Head of caudate nucleus (tissue), 42 donors: ENCODE results near the gene ARX.

Source experiments
- DNase-seq, 42 donors: peaks; one replicate each; pipeline versions ENCODE4 v3.0.0 to v3.0.0-alpha.2; 2020 to 2021; ENCODE audit warnings: mixed read lengths in 7 of 42
- intact Hi-C: fragments of 100-400 bp; cut with DNase I; formaldehyde crosslinking; loops from one replicate; pipeline ENCODE4 v1.15.0; 2022

Gene ARX

DNA sequence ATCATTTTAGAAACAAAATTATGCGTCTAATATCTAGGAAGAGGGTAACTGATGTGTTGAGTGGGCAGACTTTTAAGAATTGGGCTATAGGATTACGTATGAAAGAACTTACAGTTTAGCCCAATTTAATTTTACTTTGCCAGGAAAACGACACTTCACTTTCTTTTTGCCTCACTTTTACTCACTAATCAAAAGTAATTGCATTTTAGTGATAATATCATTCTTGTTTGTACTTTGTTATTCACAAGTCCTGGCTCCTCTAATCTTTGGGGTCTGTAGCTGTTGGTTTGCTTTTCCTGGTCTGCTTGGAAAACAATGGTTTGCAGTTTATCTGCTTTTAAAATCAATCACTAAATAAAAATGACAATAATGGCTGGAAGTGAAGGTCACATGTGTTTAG lies 2.9 kb upstream of the ARX start:
- intact Hi-C loops: no loop called here
- DNase-seq: no peak

DNA sequence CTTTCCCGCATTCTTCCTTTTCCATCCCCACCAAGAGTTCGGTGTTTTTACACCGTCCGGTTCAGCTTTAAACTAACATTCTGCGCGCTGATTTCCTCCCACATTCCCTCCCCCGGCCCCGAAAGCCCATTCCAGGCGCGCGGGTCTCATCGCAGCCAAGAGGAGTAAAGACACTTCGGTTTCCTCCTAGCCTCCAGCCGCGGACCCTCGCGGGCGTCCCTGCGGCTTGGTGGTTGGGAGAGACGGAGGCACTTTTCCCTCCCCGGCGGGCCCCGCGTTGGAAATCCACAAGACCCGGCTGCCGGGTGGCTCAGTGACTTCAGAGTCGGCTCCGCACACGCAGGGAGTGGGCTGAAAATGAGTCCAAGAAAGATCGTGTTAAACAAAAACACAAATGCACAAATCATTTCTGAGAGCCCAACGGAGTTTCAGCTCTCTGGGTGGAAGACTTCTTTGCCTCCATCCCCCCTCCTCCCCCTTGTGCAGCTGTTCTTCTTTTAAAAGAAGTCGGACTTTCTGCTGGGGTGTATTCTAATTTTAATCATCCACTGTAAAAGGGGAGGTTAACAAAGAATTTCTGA lies 2.0 kb upstream of the ARX start:
- DNase-seq: peak in 8 of 42 donors; percentile 17 to 62 (median 36)
- intact Hi-C loops: no loop called here

DNA sequence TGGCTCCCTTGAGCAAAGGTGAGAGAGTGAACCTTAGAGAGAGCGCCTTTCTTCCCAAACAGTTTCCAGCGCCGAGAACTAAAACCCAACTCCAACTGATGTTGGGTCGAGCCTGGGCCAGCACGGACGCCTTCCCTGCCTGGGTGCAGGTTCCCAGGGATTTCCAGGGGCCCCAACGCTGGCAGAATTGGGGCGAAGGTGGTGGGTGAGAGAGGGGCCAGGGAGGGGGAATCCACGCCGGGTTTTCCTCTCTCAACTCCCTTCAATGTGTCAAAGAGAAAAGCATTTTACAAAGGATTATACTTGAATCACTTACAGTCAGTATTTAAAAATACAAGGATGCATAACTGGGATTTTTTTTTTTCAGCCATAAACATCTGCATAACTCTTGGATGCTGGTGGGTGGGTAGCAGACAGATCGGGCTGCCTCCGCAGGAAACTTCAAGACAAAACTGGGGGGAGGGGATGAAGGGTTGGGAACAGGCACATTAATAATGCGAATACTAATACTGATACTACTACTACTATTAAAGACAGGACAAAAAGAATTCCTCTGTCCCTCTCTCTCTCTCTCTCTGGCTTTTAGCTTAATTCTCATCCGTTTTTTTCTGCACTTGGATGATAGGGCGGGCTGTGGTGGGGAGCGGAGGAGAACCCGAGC lies 1.3 kb upstream of the ARX start:
- no peak for DNase-seq
- intact Hi-C loops: no loop called here

DNA sequence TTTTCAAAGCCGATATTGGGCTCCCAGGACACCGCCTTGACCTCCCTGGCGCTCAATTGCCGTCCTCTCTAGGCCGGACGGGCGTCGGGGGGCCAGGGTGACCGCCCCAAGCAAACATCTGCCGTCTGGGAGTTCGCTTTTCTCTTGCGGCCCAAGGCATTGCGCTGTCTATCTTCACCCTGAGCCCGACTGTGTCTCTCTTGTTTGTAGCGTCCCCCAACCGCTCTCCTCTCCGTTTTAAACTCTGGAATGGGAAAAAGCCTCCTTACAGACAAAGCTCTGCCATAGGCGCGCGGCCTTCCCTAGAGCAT lies 551 bp upstream of the ARX start:
- intact Hi-C loops: no loop called here
- DNase-seq: no peak

DNA sequence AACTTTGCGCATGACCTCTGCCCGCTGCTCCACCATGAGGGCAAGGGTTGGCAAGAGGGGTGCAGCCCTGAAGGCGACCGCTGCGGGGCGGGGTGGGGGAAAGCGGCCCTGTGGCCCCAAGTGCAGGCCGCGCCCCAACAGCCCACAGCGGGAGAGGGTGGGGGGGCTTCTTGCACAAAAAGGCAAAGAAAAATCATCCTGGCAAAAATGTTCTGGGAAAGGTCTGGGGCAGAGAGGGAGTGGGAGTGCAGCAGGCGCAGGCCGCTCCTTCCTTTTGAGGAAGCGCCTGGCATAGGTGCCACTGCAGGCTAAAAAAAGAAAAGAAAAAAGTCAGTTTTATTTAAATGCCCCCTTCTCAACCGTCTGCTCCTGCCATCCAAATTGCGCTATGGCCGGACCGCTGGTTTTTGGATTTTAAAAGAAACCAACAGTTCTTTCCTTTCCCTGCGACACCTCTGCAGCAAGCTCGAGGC lies 1.4 kb downstream of the ARX start:
- no peak for DNase-seq
- intact Hi-C loops: no loop called here

DNA sequence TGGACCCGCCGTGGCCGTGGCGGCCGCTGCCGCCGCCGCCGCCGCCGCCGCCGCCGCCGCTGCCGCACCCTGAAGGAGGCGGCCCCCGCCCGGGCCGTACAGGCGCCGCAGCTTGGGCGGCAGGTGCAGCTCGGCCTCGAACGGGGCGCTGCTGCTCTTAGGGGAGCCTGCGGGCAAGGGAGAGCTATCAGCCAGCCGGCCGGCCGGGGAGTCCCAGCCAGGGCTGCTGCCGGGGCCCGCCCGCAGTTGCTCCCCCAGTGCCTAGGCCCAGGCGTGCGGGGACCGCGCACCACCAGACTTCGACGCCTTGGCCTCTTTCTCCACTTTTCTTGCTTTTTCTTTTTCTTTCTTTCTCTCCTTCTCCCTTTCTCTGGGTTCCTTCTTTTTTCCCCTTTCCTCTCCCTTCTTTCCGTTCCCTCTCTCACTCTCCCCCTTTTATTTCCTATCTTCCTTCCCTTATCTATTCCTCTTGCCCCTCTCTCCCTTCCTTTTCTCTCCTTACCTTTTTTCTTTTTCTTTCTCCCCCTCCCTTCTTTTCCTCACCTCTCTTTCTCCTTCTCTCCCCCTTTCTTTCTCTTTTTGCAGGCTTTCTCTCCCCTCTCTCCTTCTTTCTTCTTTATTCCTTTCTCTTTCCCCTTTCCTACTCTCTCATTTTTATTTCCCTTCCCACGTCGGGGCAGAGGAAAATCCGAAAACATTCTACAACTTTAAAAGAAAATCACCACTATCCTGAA lies 2.0 kb downstream of the ARX start:
- DNase-seq: no peak
- intact Hi-C loops: no loop called here

DNA sequence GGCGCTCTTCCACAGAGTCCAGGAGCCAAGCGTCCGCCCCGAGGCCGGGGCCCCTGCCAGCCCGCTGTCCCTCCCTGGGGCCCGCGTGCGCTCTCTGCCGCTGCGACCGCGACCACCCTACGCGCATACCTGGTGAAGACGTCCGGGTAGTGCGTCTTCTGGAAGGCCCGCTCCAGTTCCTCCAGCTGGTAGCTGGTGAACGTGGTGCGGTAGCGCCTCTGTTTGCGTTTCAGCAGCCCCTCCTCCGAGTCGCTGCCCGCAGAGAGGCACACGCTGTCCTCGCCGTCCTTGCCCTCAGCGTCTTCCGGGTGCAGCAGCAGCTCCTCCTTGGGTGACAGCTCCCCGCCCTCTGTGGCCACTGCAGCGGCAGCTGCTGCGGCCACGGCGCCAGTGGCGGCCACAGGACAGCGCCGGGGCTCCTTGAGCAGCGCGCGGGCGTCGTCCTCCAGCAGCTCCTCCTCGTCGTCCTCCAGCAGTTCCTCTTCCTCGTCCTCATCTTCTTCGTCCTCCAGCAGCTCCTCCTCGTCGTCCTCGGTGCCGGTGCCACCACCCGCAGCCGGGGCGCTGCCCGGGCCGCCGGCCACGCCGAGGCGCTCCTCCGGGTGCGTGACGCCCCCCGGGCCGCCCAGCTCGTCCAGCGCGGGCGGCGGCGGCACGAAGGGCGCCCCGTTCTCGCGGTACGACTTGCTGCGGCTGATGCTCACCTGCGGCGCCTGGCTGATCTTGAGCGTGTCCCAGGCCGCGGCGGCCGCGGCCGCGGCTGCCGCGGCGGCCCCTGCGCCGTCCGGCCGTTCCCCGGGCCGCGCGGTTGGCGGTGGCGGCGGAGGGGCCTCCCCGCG lies 2.8 kb downstream of the ARX start:
- intact Hi-C loops: no loop called here
- no peak for DNase-seq

DNA sequence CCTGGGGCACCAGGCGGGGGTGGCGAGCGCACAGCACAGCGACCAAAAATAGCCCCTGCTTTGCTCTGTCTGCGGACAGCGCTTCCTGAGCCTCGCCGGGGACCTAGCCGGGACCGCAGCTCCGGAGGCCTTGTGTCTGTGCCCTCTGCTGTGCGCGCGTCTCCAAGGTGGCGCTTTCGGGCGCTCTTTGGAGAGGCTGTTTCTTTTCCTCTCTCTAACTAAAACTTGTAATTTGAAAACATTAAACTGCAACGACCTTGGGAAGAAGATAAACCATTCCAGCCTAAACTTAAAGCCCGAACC lies 3.4 kb downstream of the ARX start:
- DNase-seq: no peak
- intact Hi-C loops: no loop called here

DNA sequence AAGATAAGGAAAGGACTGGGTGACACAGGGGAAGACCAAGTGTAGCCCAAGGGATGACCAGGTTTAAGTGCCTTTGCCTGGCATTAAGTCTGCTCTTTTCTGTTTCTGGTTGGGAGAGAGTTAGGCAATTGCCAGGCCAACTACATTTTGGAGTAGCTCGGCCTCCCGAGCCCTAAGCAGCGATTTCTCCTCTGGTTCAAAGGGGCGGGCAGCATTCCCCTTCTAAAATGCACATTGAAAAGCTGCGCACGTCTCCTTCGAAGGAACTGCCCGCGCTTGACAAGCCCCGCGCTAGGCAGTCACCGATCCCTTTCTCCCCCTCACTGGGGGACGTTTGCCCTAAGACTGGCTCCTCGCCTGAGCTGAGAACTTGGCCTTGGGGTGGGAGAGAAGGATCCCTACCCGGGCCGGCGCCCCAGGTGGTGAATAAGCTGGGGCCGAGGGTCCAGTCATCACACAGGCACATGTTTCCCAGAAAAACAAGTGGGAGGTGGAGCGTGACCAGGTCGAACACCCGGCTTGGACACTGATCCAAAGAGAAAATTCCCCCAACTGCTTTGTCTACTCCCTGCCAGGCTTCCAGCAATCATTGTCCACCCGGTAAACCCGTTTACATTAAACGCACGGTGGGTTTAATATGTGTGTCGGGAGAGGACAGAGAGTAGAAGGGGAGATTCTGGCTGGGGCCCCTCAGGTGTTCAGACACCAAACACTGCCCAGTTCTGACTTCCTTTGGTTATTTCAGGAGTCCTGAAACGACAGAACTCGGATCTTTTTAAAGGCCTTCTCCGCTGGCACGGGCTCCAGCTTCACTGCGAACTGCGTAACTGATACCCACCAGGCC lies 4.0 kb downstream of the ARX start:
- intact Hi-C loops: no loop called here

DNA sequence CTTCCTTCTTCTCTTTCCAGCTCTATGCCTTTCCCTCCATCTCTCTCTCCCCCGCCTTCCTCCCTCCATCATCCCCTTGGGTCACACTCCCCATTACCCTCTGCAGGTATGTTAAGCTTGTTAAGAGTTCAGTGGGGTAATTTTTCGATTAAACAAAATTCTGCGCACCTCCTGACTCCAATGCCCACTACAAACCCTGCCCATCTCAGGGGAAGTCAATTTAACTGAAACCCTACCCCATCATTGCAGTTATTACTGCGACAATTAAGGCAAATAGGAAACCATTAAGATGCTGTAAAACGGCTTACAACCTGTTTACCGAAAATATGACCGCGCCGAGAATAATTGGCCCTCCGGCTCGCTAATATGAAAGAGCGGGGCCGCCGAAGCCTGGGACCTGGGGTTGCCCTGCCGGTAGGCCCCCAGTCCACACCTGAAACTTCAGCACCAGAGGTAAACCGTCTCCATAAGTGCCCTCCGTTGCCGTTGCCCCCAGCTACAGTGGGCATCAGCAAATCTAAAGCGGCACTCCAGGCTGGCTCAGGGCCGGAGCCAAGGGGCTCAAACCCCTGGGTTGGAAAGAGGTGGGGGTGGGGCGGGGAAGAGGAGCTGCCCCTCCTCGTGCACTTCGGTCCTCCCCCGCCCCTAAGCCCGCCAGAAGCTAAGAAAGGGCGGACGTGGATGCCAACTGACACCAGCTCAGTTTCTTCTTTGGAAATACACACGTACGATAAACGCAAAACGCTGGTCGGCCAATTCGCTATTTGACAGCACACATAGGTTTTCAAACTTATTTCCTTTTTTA lies 4.8 kb downstream of the ARX start:
- no peak for DNase-seq
- intact Hi-C loops: no loop called here

More for the DNA sequence above, 4.0 kb downstream of the ARX start:
- no peak for DNase-seq

DNA sequence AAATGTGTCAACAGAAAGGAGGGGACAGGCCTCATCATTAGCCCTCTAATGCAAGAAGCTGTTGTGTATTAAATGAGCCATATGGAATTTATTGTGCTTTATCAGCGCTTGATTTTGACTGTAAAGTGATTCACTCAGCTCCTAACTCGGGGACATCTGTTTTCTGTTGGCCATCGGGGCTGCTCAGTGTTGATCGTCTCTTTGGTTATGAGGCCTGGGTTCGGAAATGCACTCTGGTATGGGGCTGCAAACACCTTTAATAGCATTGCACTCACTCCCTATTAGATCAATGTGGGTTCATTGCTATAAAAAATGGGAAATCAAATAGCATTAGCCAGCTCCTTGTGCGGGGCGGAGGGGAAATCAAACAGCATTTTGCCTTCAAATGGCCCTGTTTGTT lies 6.4 kb downstream of the ARX start:
- intact Hi-C loops: no loop called here
- DNase-seq: no peak

DNA sequence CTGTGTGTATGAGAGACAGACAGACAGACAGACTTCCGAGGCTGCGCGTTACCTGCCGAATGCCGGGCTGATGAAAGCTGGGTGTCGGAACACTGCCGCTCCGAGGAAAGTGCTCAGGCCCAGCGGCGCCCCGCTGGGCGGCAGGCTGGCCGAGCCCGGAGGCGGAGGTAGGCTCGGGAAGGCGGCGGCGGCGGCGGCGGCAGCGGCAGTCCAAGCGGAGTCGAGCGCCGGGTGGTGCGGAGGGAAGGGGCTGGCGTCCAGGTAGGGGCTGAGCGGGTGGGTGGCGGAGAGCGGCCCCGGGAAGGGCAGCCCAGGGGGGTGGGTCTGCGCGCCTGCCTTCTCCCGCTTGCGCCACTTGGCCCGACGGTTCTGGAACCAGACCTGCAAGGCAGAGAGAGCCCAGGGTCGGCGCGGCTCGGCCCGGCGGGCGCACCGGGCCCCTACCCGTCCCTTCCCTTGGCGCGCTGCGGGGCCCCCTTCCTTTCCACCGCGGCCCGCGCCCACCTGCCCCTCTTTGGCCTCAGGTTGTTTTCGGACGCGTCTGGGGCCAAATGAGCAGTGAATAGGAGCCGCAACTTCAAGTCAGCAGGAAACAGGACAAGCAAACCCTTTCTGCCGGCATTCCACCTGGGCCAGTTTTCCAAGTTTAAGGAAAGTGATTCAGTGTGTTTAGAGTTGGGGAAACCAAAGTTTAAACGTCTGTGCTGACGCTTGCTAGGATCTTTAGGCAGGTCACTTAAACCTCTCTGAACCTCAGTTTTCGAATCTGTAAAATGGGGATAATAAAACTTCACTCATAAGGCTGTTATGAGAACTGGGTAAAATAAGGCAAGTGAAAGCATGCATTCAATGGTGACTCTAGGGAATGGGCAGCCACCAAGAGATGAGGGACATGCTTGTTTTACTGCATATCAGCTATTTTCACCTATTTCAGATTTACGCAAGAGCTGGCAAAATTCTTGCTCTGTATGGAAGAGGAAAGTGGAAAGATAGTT lies 8.4 kb downstream of the ARX start:
- DNase-seq: no peak
- intact Hi-C loops: no loop called here

DNA sequence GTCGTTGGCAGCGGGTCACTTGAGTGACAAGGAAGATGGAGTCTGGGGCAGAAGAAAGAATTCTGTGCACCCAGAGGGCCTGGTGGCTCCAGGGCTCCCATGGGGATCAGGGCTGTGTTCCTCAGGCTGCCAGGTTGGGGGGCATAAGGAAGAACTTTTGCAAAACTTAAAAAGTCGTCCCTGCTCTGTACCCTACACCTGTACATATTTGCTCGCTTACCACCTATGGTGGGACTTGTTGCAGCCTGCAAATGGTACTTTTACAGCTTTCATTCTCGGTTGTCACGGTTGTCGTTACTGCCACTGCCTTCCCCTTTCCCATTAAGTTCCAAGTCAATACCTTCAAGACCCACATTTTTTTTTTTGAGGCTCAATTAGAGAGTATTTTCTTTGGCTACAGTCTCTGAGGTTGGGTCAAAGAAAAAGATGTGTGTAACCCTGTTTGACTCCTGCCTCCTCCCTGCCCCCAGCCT lies 9.1 kb downstream of the ARX start:
- intact Hi-C loops: no loop called here
- DNase-seq: no peak

DNA sequence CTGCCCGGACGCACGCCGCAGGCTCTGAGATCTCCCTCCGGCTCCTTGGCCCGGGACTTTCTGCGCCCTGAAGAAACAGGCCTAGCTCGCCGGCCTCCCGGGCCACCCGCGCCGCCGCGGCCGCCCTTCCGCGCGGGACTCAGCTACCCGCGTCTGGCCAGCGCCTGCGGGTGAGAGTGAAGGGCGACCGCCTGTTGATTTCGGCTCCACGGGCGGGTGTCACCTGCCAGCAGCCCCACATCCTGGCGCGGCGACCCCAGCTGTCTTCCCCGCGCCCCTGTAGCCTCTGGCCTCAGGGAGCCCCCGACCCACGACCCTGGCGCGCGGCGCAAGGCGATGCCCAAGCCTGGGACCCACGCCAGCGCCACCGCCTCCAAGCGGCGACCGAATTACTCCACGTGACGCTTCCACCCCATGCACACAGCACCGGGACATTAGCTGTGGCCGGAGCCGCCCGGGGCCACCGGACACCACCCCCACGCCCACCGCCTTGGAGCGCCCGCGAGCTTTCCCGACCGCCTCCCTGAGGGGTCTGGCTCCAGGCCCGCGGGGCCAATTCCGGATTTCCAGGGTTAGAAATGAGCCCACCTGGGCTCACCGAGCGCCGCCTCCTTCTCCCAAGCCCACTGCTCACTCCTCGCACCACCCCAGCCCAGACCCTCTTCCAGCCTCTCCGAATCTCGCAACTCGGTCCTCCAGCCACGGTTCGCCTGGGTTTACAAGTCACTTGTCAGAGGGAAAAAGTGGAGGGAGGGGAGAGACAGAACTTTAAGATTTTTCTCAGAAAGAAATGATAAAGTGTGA lies 10.2 kb downstream of the ARX start:
- intact Hi-C loops: no loop called here
- no peak for DNase-seq

DNA sequence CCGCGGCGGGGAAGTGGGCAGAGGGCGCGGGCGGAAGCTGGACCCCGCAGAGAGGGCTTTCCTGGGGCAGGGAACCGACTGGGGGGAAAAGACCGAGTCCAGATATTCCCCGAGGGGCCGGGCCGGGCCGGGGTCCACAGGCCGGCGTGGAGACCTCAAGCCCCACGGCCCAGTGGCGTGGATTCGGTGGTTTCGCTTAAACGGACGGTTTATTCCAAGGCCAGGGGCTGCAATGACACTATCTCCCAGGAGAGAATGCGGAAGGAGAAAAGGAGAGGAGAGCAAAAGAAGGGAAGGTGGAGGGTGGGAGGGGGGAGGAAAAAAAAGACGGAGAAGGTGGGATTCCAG lies 10.8 kb downstream of the ARX start:
- intact Hi-C loops: no loop called here

DNA sequence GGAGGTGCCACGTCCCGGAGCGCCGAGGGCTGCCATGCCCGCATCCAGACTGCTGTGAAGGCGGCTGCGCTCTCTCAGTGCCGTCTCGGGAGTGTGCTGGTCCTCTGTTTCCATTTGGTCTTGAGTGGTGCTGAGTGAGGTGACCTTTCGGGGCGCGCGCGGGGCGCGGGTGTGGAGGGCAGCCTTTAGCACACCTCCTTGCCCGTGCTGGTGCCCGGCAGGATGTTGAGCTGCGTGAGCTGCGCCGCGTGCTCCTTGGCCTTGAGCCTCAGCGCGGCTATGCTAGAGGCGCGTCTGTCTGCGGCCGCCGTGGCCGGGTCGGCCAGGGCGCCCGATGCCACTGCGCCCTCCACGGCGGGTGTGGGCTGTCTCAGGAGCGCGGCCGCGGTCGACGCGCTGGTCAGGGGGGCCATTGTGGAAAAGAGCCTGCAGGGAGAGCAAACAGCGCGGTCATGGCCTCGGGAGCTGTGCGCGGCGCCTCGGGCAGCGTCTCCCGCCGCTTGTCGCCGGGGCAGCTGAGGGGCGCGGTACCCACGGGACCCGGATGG lies 11.2 kb downstream of the ARX start:
- intact Hi-C loops: no loop called here
- no peak for DNase-seq

More for the DNA sequence above, 10.8 kb downstream of the ARX start:
- DNase-seq: no peak
